Activated T-cell treated with anti-CD3 and anti-CD28 coated beads for 24 hours (primary cell): Measurements from ENCODE around the gene ARHGEF11.

Source experiments
- DNase-seq: peaks from one replicate; pipeline ENCODE4 v3.0.0-alpha.2; 2020; ENCODE audit warnings: low read depth

ARHGEF11 gene

GRCh38 chr1:156910309-156910782, 135.2 kb downstream of the ARHGEF11 start:
- DNase-seq, result peak; percentile 36

- no peak for DNase-seq
These were observed 135.9 kb downstream of the ARHGEF11 start for GRCh38 chr1:156909671-156910070.

- no peak for DNase-seq
These were observed 136.6 kb downstream of the ARHGEF11 start for GRCh38 chr1:156908955-156909354.

- DNase-seq, result no peak
These were observed 137.0 kb downstream of the ARHGEF11 start for GRCh38 chr1:156908541-156908940.

- no peak for DNase-seq
These were observed 139.2 kb downstream of the ARHGEF11 start for GRCh38 chr1:156906206-156906906.

DNA sequence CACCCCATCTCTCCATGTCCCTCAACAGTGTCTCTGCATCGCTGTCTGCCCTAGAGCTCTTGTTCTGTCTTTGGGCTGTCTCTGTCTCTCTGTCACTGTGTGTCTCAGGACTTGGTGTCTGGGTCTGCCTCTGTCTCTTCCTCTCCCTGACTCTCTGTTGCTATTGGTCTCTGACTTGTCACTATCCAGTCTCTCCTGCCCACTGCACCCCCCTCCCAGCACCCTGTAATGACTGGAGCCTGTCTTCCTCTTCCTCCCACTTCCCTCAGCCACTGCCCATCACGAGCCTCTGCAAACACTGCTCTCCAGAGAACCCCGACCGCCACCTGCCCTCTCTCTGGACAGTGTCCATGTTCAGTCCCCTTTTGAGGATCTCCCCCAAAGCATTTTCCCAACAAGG, 139.9 kb downstream of the ARHGEF11 start:
- no peak for DNase-seq

DNA sequence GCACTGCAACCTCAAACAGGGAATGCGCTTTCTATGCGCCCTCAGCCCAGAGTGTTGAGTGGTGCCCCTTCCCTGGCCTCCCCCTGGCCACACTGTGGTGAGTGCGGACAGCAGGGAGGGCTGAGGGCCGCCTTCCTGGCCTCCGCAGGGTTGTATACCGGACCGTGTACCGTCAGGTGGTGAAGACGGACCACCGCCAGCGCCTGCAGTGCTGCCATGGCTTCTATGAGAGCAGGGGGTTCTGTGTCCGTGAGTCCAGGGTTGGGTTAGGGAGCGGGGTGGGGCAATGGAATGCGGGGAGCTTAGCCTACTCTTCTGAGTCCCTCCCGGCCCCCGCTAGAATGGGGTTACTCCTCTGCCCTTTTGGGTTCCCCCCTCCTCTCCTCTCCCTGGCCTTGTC, 140.4 kb downstream of the ARHGEF11 start:
- no peak for DNase-seq

GRCh38 chr1:156904187-156904959, 141.2 kb downstream of the ARHGEF11 start:
- no peak for DNase-seq

DNA sequence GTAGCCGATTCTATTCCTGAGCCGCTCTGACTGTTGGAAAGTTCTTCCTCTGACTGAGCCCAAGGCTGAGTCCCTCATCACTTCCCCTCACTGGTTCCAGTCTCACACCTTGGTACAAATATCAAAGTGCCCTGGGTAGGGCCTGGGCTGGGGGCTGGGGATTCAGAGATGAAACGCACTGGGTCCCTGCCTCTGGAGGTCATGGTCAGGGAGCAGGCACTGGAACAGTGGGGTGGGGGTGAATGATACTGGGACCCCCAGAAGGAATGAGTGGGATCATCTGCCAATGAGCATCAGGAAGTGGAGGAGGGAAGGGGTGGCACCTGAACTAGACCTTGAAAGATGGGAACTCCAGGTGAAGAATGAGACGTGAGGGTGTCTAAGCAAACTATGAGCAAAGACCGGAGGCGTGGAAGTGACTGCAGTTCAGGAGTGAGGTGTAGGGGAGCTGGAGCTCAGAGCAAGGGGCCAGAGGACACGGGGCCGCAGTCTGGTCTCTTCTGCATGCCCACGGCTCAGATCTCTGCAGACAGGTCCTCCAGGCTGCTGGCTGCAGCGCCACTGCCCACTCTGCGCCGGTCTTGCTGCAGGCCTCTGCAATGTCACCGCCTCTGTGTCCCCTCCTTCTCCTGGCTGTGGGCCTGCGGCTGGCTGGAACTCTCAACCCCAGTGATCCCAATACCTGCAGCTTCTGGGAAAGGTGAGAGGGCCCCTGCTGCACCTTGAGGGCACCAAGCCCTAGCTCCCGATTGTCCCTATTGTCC, 142.0 kb downstream of the ARHGEF11 start:
- DNase-seq, result no peak

DNA sequence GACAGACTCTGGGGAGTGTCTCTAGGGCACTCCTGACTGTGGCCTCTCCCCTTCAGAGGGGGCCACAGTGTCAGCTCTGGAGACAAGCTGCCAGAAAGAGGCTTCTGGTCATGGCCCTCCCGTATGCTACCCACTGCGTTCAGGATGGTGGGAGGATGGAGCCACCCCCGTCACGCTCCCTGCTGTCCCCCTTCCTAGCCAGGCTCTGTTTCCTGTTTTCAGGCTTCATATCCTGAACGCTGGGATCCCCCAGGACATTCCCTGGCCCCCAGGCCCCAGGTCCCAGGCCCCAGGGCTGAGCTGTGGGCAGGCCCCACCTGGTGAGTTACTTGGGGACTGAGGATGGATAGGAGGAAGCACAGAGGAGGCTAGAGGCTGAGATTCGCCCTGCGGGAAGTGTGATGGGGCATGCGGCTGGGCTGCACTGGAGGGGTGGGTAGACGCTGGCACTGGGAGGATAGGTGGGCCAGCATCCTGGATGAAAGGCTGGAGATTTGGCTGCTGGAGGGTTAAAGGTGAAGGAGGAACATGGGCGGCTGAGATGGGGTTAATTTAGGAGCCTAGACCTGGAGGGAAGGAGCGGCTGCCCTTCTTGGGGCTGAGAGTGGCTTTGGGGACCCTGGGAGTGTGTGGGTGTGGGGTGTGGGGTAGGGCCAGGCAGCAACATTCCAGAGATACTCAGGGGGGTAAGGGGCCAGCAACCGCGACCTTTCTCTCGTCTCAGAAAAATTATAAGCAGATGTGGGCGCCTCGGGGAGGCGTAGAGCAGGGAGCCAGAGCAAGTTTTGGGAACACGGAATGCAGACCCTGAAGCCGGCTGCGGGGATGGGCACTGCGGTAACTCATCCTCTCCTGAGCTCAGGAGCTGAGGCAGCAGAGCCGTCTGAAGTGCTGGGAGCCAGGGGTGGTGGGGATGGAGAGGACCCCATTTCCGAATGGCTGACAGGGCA, 143.3 kb downstream of the ARHGEF11 start:
- no peak for DNase-seq

GRCh38 chr1:156901590-156901900, 144.0 kb downstream of the ARHGEF11 start:
- no peak for DNase-seq

GRCh38 chr1:156900896-156901589, 144.5 kb downstream of the ARHGEF11 start:
- no peak for DNase-seq

GRCh38 chr1:156899956-156900718, 145.4 kb downstream of the ARHGEF11 start:
- no peak for DNase-seq

DNA sequence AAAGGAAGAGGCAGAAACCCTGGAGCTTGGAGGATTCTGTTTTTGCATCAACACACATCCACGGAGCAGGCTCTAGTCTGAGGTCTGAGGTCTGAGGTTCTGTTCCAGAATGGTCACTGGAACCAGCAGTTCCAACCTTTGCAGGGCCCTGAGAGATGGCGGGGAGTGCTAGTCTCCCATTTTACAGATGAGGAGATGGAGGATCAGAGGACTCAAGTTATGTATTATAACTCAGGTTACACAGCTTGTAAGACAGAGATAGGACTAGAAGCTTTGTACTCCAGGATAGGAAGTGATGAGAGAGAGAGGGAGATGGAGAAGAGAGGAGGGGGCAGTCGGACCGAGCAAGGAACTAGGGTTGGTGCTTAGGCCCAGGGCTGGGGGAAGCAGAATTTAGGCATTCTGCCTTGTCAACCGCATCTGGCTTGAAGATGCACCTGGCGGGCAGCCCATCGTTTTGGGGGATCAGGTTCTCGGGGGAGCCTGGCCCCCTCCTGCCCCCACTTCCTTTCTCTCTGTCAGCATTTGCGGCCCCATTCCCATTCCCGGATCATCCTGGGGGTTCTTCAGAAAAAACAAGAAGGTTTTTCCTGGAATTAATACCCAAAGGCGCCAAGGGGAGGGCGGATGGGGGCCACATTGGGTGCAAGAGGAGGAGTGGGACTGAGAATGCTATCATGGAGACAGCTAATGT, 146.4 kb downstream of the ARHGEF11 start:
- no peak for DNase-seq

DNA sequence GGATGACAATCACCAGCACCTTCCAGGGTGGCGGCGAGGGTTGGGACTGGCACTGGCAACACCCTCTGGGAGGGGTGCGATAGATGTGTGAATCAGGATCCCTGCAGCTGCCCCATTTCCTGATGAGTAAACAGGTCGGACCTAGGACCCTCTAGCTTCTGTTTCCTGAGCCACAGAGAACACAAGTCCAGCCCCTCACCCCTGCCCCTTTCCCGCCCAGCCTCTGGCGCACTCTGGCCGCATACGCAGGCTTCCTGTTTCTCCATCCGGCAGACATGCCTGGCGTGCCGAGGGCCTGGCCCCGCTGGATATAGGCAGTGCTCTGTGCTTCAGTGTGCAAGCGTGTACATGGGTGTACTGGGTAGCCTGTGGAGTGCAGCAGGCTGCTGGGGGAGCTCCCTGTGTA, 147.4 kb downstream of the ARHGEF11 start:
- DNase-seq, result no peak

DNA sequence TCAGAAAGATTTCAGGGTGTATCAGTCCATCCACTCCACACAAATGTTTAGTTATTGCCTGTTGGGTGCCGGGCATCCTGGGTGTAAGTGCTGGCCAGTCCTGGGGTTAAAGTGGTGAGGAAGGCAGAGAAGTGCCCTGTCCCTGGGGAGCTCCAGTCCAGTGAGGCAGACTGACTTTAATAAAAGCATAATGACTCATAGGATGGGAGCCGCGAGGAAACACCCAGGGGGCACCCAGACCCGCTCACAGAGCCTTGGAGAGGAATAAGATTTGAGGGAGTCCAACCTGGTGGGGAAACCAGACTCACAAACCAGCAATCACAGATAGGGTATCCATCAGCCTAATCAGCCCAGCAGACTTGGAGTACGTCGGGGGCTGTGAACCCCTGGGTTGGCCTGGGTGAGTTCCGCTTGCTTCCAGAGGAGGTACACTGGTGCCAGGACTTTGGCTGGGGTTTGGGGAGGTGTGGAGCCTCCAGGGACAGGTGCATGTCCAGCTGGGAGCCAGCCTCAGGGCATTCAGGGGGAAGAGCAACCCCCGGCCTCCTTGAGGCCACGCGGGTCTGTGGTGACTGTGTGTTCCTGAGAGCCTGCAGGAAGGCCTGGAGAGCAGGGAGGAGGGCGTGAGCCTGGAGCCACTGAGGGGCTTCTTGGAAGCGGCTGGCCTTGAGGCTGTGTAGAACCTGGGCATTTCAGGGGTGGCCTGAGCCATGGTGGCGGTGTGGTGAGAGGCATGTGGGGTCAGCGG, 148.3 kb downstream of the ARHGEF11 start:
- no peak for DNase-seq

GRCh38 chr1:156896490-156897033, 149.0 kb downstream of the ARHGEF11 start:
- no peak for DNase-seq

DNA sequence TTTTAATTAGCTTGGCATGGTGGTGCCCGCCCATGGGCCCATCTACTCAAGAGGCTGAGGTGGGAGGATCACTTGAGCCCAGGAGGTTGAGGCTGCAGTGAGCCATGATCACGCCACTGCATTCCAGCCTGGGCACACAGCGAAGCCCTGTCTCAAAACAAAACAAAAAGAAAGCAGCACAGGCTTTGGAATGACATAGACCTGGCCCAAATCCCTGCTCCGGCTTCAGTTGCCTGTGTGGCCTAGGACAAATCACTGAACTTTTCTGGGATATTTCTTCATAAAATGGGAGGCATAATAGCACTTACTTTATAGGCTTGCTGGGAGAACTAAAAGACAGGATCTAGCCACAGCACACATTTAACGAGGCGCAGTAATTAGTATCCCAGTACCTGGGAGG, 149.6 kb downstream of the ARHGEF11 start:
- DNase-seq, result no peak

GRCh38 chr1:156895455-156895812, 150.1 kb downstream of the ARHGEF11 start:
- DNase-seq, result no peak
